ENCODE results near the gene CHRM1.

DNA sequence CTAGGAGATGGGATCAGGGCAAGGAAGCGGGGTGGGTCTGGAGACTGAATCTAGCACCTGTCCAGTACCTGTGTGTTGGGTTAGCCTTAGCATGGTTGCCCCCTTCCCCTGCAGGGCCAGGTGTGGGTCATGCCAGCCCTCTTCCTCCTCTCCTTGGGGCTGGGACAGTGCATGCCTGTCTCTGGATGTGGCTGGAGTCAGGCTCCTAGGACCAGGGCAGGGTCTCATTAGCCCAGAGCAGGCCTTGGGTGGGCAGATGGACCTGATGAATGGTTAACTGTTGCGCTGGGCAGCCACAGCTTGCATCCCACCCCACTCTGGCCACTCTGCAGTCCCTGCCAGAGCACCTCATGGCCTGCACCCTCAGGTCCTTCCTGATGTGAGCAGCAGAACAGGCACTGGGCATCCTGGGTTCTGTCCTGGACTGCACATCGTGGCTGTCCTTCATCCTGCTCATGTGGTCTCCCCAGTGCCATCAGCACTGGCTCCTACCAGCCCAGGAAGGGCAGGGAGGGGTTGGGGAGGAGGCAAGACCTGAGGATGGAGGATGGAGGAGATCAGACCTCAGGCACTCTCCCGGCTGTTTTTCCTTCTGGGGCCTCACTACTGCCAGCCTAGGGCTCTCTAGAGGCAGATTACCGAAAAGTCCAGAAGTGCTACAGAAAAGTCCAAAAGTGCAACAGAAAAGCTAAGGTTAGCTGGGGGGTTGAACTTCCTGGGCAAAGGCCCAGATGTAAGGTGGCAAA lies 12.8 kb upstream of the CHRM1 start:
- TF ChIP-seq, protein P1, sequence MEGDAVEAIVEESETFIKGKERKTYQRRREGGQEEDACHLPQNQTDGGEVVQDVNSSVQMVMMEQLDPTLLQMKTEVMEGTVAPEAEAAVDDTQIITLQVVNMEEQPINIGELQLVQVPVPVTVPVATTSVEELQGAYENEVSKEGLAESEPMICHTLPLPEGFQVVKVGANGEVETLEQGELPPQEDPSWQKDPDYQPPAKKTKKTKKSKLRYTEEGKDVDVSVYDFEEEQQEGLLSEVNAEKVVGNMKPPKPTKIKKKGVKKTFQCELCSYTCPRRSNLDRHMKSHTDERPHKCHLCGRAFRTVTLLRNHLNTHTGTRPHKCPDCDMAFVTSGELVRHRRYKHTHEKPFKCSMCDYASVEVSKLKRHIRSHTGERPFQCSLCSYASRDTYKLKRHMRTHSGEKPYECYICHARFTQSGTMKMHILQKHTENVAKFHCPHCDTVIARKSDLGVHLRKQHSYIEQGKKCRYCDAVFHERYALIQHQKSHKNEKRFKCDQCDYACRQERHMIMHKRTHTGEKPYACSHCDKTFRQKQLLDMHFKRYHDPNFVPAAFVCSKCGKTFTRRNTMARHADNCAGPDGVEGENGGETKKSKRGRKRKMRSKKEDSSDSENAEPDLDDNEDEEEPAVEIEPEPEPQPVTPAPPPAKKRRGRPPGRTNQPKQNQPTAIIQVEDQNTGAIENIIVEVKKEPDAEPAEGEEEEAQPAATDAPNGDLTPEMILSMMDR (IDR thresholded peaks at IDR 0.05) = no peak
- TF ChIP-seq EZH2phosphoT487 (IDR thresholded peaks at IDR 0.05) = no peak

All from neural progenitor cell (in vitro differentiated cells).